HG03039 (cell line): ENCODE results near the gene BAG1.
A peak's percentile ranks its signal among the peaks of the same experiment; 100 is the strongest.

Experiments used
- ATAC-seq: cut with Tn5 transposase; IDR thresholded peaks from one replicate; pipeline ENCODE4 v1.9.1; 2021; ENCODE audit warnings: mild to moderate bottlenecking, moderate library complexity; ENCODE audit not compliant: unreplicated experiment

The BAG1 gene

DNA sequence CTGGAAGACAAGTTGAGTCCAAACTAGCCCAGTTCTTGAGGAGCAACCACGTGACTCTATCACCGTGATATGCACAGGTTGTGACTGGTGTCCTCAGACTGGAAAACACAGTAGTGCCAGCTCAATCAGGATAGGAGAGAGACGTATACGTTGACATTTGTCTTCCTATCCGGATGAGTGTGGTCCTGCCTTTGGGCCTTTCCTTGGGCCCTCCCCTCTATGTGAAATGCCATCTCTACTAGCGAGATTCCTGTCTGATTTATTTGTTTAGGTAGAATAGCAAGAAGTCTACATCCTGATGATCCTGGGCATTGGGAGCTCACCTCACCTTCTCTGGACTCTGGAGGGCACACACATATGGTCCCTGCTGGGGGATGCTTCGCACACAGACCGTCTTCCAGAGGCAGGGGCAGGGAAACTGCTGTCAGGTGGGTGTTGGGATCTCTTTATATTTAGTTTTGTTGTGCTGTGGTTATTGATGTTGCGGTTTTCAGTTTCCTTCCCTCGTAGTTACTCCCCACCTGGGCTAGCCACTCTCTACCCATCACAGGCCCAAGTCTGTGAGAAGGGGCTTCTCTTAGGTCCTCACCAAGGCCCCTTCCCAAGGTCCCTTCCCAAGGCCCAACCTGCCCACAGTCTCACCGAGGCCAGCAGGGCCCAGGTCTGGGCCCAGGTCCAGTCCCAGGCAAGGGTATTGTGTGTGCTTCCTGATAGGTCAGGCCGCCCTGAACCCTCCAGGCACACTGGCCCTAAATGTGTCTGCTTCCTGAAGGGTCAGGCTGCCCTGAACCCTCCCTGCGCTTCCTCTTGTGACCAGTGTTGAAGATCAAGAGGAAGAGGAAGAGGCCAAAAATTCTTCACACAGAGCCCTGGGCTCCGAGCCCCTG is 43.6 kb downstream of the BAG1 start:
- ATAC-seq = no peak

DNA sequence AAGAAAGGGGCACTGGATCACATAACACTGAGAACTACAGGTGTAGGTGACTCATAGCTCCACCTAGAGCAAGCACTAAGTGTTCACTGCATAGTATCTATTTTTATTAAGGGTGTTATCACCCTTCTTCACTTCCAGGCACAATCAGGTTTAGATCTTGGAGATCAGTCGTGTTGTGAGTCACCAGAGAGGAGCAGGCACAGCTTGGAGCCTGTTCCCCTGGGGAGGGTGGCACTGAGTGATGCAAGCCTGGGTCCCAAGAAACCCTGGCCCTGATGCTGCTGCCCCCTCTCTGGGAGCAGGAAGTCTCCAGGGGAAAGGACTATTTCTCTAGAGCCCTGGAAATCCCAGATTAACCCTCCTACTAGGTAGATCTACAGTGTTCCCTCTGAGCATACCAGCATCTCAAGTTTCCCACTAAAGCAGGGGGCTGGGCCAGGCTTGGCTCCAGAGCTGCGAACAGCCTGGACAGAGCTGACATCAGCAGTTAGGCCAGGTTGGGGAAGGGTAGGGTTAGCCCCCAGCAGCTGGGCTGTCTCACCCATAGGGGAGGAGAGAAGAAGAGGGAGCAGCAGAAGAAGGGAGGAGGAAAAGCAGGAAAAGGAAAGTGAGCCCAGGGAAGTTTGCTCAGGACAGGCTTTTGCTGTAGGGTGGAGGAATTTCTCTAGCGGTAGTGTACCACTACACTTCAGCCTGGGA is 52.7 kb downstream of the BAG1 start:
- no peak for ATAC-seq

DNA sequence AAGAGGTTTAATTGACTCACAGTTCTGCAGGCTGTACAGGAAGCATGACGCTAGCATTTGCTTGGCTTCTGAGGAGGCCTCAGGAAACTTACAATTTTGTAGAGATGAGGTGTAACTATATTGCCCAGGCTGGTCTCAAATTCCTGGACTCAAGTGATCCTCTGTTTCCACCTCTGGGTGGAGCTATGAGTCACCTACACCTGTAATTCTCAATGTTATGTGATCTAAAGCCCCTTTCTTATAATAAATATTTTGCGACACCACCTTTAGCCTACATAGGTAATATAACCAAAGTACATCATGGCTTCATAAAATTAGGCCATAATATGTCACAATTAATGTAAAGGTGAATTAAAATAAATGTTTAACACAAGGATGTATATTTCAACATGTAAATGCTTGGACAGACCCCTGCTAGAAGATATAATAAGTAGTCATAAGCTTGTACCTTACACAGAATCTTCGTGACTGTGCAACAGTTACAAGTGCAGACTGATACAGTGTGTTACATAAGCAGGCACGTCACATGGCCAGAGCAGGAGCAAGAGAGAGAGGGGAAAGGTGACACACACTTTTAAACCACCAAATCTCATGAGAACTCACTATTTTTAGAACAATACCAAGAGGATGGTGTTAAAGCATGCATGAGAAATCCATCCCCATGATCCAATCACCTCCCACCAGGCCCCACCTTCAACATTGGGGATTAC is 54.3 kb downstream of the BAG1 start:
- no peak for ATAC-seq

DNA sequence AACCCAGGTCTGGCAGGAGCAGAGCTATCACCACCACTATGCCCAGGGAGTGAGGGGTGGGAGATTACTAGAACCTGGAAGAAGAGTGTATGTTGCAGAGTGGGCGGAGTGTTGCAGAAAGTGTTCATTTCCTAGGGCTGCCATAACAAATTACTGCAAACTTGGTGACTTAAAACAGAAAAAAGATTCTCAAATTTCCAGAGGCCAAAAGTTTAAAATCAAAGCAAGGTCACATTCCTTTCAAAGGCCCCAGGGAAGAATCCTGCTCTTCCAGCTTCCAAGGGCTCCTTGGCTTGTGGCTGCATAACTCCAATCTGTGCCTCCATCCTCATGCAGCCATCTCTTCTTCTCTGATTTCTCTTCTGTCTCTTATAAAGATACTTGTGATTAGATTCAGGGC is 55.1 kb downstream of the BAG1 start:
- no peak for ATAC-seq

DNA sequence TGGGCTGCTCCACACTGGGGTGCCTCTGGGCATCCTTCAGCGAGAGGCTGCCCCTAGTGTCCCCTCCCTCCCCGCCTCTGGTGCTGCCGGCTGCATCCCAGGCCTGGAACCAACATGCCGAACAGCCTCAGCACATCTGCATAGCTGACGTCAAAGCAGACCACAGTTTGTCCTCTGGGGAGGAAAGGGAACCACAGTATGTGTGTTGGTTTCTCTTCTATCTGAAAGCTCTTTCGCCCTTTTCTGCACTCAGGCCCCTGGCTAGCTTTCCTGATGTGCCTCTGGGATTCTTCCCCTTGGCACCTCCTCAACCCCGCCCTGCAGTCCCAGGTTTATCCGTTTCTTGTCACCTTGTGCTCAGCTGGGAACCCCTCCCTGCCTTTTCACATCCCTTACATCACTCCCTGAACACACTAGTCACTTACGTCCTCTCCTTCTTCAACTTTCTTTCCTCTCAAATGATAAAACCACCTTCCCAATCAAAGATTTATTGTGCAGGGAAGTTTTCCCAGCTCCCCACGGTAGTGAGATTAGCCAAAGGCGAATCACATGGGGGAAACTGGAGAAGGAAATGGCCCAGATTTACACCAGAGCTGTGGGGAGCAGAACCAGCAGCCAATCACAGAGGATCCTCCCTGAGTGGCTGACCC is 61.8 kb downstream of the BAG1 start:
- ATAC-seq = peak; percentile 98
